KG1 (cell line): Measurements from ENCODE around the gene CH25H.
"Not testable (repeated sequence)": the region's sequence is repeated elsewhere in the genome, so short reads cannot be mapped to it uniquely, and the experiment has no call there.

Experiments used
- DNase-seq: peaks from one replicate; lab custom pipeline; 2025; lab: John Stamatoyannopoulos, UW

Gene CH25H

GRCh38 chr10:89197473-89197872 is 9.6 kb downstream of the CH25H start:
- DNase-seq = no peak

GRCh38 chr10:89191301-89191700 is 15.8 kb downstream of the CH25H start:
- not testable (repeated sequence) for DNase-seq

DNA sequence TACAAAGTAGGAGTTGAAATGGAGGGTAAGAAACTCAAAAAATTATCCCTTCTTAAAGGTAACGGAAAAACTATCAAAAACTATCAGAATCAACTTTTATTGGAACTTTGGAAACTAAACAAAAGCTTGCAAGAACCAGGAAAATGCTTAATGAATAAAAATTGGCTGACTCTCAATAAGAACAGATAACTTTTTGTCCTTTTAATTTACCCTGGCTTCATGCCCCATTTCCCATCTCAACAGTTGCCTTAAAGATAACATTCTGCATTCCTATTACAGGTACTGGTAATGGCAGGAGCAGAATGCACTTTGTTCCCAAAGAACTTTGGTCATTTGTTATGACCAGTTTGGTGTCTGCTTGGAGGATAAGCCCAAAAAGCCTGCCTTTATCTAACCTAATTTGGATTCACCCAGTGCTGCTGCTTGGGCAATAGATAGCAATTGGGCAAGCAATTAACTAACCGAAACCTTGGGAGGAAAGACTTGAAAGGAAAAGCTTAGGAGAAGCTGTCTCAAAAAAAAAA is 17.8 kb downstream of the CH25H start:
- DNase-seq = no peak

DNA sequence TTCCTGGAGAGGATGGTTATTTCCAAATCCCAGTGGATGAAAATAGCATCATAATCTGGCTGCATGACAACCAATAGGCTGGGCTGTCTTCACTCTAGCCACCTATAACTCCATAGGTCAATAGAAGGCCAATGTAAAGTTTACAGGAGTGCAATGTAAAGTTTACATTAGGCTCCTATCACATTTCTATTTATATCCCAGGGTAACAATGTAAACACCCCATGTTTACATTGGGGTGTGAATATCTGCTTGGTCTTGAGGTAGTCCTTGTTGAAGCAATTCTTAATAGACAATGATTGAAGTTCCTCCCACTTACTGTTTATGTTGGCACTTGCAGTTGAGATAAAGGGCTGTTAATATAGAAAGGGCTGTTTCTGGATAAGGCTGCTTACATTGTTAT is 21.5 kb downstream of the CH25H start:
- DNase-seq = no peak

GRCh38 chr10:89184638-89185037 is 22.5 kb downstream of the CH25H start:
- DNase-seq = no peak

- DNase-seq = no peak
Measured at GRCh38 chr10:89183571-89183970, 23.5 kb downstream of the CH25H start.

GRCh38 chr10:89182894-89183293 is 24.2 kb downstream of the CH25H start:
- DNase-seq = no peak

- no peak for DNase-seq
Measured at GRCh38 chr10:89175816-89176215, 31.3 kb downstream of the CH25H start.

GRCh38 chr10:89173075-89173474 is 34.0 kb downstream of the CH25H start:
- DNase-seq = no peak

DNA sequence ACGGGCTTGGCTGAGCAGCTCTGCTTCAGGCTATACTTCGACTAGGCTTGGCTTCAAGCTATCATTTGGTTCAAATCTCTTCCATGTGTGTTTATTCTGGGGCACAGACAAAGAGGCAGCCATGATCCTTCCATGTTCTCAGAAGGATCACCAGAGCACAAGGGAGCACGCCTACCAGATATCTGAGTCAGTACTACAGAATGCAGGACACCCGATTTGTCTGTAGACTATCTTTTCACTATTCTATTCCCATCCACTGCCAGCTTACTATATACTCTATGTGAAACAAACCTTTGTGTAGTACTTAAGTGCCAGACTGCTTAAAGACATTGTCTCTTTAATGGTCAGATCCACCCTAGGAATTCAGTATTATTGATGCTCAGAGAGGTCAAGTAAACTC is 35.1 kb downstream of the CH25H start:
- DNase-seq = no peak

DNA sequence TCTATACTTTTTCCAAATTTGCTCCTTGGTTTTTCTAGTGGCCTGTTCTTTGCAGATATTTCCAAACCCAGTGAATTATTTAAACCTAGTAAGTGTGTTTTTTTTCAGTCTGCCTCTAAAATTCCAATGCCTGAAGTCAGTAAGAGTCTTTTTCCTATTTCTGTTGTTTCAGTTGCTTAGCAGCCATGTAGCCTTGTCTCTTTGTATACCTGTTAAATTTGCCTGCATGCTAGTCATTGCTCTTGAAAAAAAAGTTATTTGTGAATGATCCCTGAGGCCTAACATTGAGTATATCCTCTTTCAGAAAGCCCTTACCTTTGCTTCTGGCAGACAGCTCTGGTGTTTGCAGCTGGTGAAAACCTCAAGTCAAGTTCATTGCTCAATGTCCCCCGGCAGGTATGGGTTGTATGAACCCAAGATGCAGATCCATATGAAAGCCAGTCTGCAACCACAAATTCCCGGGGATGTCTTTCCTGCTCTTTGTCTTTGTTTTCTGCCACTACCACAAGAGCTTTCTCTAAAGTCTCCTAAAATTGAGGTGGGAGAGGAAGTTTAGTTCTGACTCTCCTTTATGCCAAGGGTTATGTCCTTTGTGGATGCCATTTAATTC is 35.7 kb downstream of the CH25H start:
- no peak for DNase-seq

DNA sequence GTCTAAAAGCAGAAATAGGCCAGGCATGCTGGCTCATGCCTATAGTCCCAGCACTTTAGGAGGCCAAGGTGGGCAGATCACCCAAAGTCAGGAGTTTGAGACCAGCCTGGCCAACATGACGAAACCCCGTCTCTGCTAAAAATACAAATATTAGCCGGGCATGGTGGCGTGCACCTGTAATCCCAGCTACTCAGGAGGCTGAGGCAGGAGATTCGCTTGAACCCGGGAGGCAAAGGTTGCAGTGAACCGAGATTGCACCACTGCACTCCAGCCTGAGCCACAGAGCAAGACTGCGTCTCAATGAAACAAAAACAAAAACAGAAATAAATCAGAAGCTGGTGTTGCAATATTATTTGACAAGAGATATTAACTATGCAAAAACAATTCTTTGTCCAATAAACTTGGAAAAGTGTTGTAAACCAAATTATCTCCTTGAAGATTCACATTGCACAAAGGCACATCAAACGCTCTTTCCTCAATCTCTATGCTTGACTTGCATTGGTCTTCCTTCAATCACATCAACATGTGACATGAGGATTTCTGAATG is 38.7 kb downstream of the CH25H start:
- not testable (repeated sequence) for DNase-seq

DNA sequence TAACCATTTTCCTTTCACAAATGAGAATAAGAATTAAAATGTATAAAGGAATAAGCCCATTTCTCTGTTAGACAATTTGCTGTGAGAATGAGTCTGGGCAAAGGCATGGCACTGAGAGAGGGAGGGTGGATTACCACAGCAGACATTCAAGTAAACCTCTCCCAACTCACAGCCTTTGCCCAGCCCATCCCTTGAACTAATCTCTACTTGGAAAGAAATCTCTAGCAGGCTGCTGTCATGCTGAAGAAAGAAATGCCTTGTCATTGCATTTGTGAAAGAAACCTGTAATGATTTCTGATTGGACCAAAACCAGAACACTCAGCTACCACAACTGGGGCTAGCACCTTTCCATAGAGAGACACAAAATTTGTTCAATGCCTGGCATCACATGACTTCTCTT is 39.2 kb downstream of the CH25H start:
- no peak for DNase-seq

DNA sequence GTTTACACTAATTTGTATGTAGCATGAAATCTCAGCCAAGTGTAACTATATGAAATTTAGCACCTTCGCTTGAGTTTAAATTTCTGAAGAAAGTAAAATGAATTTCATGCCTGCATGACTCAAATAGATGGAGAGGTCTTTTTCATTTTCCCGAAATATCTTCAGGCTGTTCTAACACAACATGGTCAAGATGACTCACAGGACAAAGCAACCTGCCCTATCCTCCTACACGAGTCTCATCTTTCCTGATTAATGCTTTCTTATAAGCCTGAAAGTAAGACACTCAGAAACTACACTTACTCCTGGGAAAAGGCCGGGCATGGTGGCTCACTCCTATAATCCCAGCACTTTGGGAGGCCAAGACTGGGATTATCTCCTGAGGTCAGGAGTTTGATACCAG is 41.2 kb downstream of the CH25H start:
- DNase-seq = no peak

- DNase-seq = no peak
Measured at GRCh38 chr10:89164920-89165319, 42.2 kb downstream of the CH25H start.

- DNase-seq = peak; percentile 33
Measured at GRCh38 chr10:89164080-89164479, 43.0 kb downstream of the CH25H start.

DNA sequence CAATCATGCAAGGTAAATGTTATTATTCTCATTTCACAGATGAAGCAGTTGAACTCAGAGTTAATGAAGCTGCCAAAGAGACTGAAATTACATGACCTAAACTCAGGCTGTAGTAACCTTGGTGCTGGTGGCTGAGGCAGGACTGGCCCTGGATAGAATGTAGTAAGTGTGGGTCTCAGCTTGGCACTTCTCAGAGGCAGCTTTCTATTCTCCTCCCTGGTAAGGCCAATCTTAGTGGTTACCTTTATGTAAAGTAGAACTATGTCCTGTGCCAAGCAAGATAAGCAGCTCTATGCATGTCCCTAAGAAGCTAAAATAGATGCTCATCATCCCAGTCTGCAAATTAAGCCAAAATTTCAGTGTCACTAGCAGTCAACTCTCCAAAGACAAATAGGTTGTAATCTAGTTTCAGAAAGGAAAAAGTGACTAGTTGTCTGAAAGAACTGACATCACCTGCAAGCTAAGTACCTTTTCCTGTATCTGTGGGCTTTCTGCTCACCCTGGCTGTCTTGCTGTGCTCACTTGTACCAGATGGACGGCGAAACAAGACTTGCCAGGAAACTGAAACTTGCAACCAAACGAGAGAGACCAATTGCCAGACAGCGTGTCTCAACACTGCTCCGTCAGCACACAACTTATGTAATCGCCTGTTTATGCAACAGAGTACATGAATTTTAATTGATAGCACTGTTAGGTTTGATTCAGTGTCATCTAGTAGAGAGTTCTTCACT is 43.7 kb downstream of the CH25H start:
- no peak for DNase-seq

- no peak for DNase-seq
Measured at GRCh38 chr10:89162596-89162995, 44.5 kb downstream of the CH25H start.

GRCh38 chr10:89160339-89160738 is 46.8 kb downstream of the CH25H start:
- DNase-seq = no peak

GRCh38 chr10:89159761-89160160 is 47.4 kb downstream of the CH25H start:
- no peak for DNase-seq

DNA sequence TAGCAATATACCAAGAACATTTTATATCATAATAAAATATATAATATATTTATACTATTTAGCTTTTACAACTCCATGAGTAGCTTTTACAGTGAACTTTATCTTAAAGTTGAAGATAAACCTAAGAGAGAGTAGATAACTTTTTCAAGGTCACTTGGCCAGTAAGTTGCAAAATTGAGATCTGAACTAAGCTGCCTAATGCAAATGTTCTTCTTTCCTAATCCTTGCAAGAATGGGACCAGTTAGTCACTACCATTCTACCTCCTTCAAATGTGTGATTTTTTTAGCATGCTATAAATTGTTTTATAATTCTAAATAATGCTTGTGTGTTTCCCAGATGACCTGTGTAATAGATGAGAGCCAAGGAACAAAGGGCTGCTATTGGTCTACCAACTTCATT is 47.8 kb downstream of the CH25H start:
- DNase-seq = no peak

DNA sequence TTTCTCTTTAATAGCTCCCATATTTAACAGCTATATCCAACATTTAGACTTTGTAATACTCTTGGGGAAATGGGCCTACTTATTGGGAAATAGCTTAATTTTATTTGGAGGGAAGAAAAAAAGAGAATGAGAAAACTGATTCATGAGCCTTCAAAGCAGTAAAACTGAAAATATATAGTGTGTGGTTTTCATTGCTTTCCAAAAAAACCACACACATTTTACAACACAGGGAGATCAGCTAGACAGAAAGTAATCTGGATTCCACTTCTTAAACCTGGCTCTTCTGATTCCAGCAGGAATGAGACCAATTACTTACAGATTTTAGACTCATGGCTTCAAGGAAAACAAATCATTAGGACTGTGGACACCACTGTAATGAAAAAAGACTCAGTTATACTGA is 48.7 kb downstream of the CH25H start:
- DNase-seq = no peak

- no peak for DNase-seq
Measured at GRCh38 chr10:89156161-89156835, 50.8 kb downstream of the CH25H start.
